Femur (tissue), 1 donor: ENCODE data around the gene LRIG1.

Experiments used
- DNase-seq: peaks from one replicate; pipeline ENCODE4 v3.0.0-alpha.2; 2017

Gene LRIG1

GRCh38 chr3:66342717-66343356, 158.0 kb downstream of the LRIG1 start:
- peak; percentile 59 for DNase-seq

- no peak for DNase-seq
These were observed 161.9 kb downstream of the LRIG1 start for GRCh38 chr3:66338927-66339326.

- no peak for DNase-seq
These were observed 164.5 kb downstream of the LRIG1 start for GRCh38 chr3:66336333-66336766.

GRCh38 chr3:66335671-66336070, 165.2 kb downstream of the LRIG1 start:
- DNase-seq = no peak
